PC-3 (cell line): ENCODE data around the gene MSL2. TPM values are rescaled to one million over a fixed set of nuclear protein-coding genes. Genes with fewer than 3 reads are reported as not detected.

Experiments
- ATAC-seq: fragments of 200-7000 bp; cut with Tn5 transposase; 2 replicates; pipeline ENCODE4 v1.9.1; 2020; ENCODE audit warnings: mild to moderate bottlenecking, moderate library complexity
- BruUV-seq: library from RNA; stranded (reverse); fragments of 400-500 nt; replicated peaks from 2 replicates; lab custom pipeline; 2021; lab: Mats Ljungman, UMichigan
- CTCF ChIA-PET: fragments of 300-600 bp; sonication (Branson Sonifier 250); formaldehyde crosslinking; loops from one replicate; lab custom pipeline; 2022; ENCODE audit warnings: antibody characterized with exemption; lab: Charles Lee
- POLR2A ChIA-PET: fragments of 300-600 bp; sonication (Branson Sonifier 250); formaldehyde crosslinking; loops from one replicate; lab custom pipeline; 2022; ENCODE audit warnings: antibody characterized with exemption; ENCODE audit not compliant: unreplicated experiment; lab: Charles Lee
- DNase-seq: peaks from one replicate; pipeline ENCODE4 v3.0.0-alpha.2; 2015
- H2AFZ ChIP-seq: fragments of 300-600 bp; sonication (generic); 2 replicates; pipeline ENCODE4 v1.6.0; 2016; ENCODE audit warnings: antibody characterized with exemption, low read length
- H3F3A ChIP-seq: fragments of 300-600 bp; sonication (generic); one replicate; pipeline ENCODE4 v1.6.0; 2017; ENCODE audit warnings: antibody characterized with exemption, low read length, control low read depth, mild to moderate bottlenecking; ENCODE audit not compliant: unreplicated experiment
- H3K27ac ChIP-seq: fragments of 300-600 bp; sonication (generic); 2 replicates; pipeline ENCODE4 v1.5.1; 2016; ENCODE audit warnings: mild to moderate bottlenecking, low read length
- H3K27me3 ChIP-seq: fragments of 300-600 bp; sonication (generic); 2 replicates; pipeline ENCODE4 v1.6.1; 2016; ENCODE audit warnings: low read length, mixed read lengths
- H3K36me3 ChIP-seq: fragments of 300-600 bp; sonication (generic); 2 replicates; pipeline ENCODE4 v1.6.1; 2016; ENCODE audit warnings: low read depth, mixed run types, low read length, mixed read lengths
- H3K4me1 ChIP-seq: fragments of 300-600 bp; sonication (generic); 2 replicates; pipeline ENCODE4 v1.5.1; 2016; ENCODE audit warnings: low read length; ENCODE audit not compliant: insufficient read depth
- H3K4me2 ChIP-seq: fragments of 300-600 bp; sonication (generic); 2 replicates; pipeline ENCODE4 v1.6.0; 2016; ENCODE audit warnings: low read length
- H3K4me3 ChIP-seq: fragments of 300-600 bp; sonication (generic); 2 replicates; pipeline ENCODE4 v1.5.1; 2016; ENCODE audit warnings: mild to moderate bottlenecking, low read length, mixed read lengths
- H3K79me2 ChIP-seq: fragments of 300-600 bp; sonication (generic); 2 replicates; pipeline ENCODE4 v1.6.1; 2017; ENCODE audit warnings: low read length, mixed read lengths
- H3K9ac ChIP-seq: fragments of 300-600 bp; sonication (generic); 2 replicates; pipeline ENCODE4 v1.6.0; 2016; ENCODE audit warnings: mild to moderate bottlenecking, low read length
- H3K9me2 ChIP-seq: fragments of 300-600 bp; sonication (generic); replicated peaks from 2 replicates; pipeline ENCODE4 v1.6.1; 2016; ENCODE audit warnings: mixed run types, low read length, mixed read lengths
- H3K9me3 ChIP-seq: fragments of 300-600 bp; sonication (generic); 2 replicates; pipeline ENCODE4 v1.6.1; 2016; ENCODE audit warnings: low read length, mixed read lengths
- H4K20me1 ChIP-seq: fragments of 300-600 bp; sonication (generic); 2 replicates; pipeline ENCODE4 v1.6.1; 2016; ENCODE audit warnings: low read length, mixed read lengths
- CTCF ChIP-seq: fragments of 300-600 bp; sonication (generic); conservative IDR thresholded peaks from 2 replicates; pipeline ENCODE4 v1.5.1; 2017; ENCODE audit warnings: antibody characterized with exemption, low read depth, mild to moderate bottlenecking, low read length
- EZH2 ChIP-seq: fragments of 300-600 bp; sonication (generic); IDR thresholded peaks from one replicate; pipeline ENCODE4 v1.6.1; 2017; ENCODE audit warnings: antibody characterized with exemption, mild to moderate bottlenecking, low read length; ENCODE audit not compliant: unreplicated experiment
- EZH2phosphoT487 ChIP-seq: fragments of 300-600 bp; sonication (generic); IDR thresholded peaks from 2 replicates; pipeline ENCODE4 v1.6.1; 2018; ENCODE audit warnings: mild to moderate bottlenecking, antibody characterized with exemption, low read length, borderline replicate concordance
- intact Hi-C: fragments of 100-400 bp; cut with micrococcal nuclease; formaldehyde crosslinking; loops from 2 replicates; pipeline ENCODE4 v1.9.0; 2023
- total RNA-seq: library from RNA; depleted of rRNA; stranded (reverse); fragments of >200 nt; gene quantifications from 2 replicates; pipeline ENCODE4 v1.2.3, GENCODE V29; 2014

The MSL2 gene
- total RNA-seq, 1 experiment from 2014 or later = 7.9 TPM

GRCh38 chr3:136239094-136239493 lies 43.0 kb upstream of the MSL2 start:
- Histone ChIP-seq H2AFZ (no peak overlapping the region), H3K9ac (no peak overlapping the region), H3K27ac (no peak overlapping the region), H3K27me3 (no peaks in the 10 kb centered on the region), H3K9me2 (no peaks in the 10 kb centered on the region), H3K9me3 (no peaks in the 10 kb centered on the region), H4K20me1 (no peaks in the 10 kb centered on the region), H3K4me2 (no peak overlapping the region), H3F3A (no peaks in the 10 kb centered on the region), H3K36me3 (no peaks in the 10 kb centered on the region), H3K79me2 (no peaks in the 10 kb centered on the region), H3K4me1 (no peaks in the 10 kb centered on the region), H3K4me3 (no peak overlapping the region)
- DNase-seq (peak; percentile 23), ATAC-seq (peak; percentile 61)
- BruUV-seq = no TSS peak
- ChIA-PET POLR2A (no interaction called here), CTCF (no interaction called here)
- TF ChIP-seq EZH2 (no peak), EZH2phosphoT487 (no peak), CTCF (no peak)
- intact Hi-C loops = loop anchor here (2.0 kb wide), 1 partner anchor 42 kb away; the partner anchor contains the start of gene MSL2

GRCh38 chr3:136237961-136238649 lies 42.0 kb upstream of the MSL2 start:
- no peak for ATAC-seq
- Histone ChIP-seq H4K20me1 (no peaks in the 10 kb centered on the region), H3K9ac (no peak overlapping the region), H3K27ac (no peak overlapping the region), H3K36me3 (no peaks in the 10 kb centered on the region), H3K4me3 (no peak overlapping the region), H3K9me3 (no peaks in the 10 kb centered on the region), H3F3A (no peaks in the 10 kb centered on the region), H3K9me2 (no peaks in the 10 kb centered on the region), H3K4me1 (no peaks in the 10 kb centered on the region), H2AFZ (no peak overlapping the region), H3K27me3 (no peaks in the 10 kb centered on the region), H3K79me2 (no peaks in the 10 kb centered on the region), H3K4me2 (no peak overlapping the region)
- intact Hi-C loops = loop anchor here (2.0 kb wide), 1 partner anchor 41 kb away; the partner anchor contains the start of gene MSL2
- DNase-seq = no peak
- ChIA-PET POLR2A (no interaction called here), CTCF (no interaction called here)
- no TSS peak for BruUV-seq
- no peak for TF ChIP-seq EZH2phosphoT487
- TF ChIP-seq CTCF = no peak
- TF ChIP-seq EZH2 = no peak

- H3K79me2 ChIP-seq = no peaks in the 10 kb centered on the region
- ChIA-PET CTCF (interaction anchor here (0.7 kb wide), 1 partner anchor 115 kb away, joined by 3 read pairs; no protein-coding TSS in a partner anchor), POLR2A (no interaction called here)
- BruUV-seq = no TSS peak
- H3K9me2 ChIP-seq = no peaks in the 10 kb centered on the region
- TF ChIP-seq EZH2phosphoT487 = no peak
- no peak for TF ChIP-seq CTCF
- TF ChIP-seq EZH2 = no peak
- H3K27ac ChIP-seq = no peak overlapping the region
- no peaks in the 10 kb centered on the region for H3K36me3 ChIP-seq
- H3K9me3 ChIP-seq = no peaks in the 10 kb centered on the region
- H2AFZ ChIP-seq = no peak overlapping the region
- H4K20me1 ChIP-seq = no peaks in the 10 kb centered on the region
- no peaks in the 10 kb centered on the region for H3K4me1 ChIP-seq
- intact Hi-C loops = no loop called here
- H3F3A ChIP-seq = no peaks in the 10 kb centered on the region
- no peak overlapping the region for H3K4me3 ChIP-seq
- no peak for ATAC-seq
- no peak for DNase-seq
- H3K4me2 ChIP-seq = no peak overlapping the region
- H3K27me3 ChIP-seq = no peaks in the 10 kb centered on the region
- no peak overlapping the region for H3K9ac ChIP-seq
Observed at GRCh38 chr3:136237103-136237502, 41.0 kb upstream of the MSL2 start.
